Cerebellar nuclear complex (tissue), 1 donor: ENCODE data around the gene GGT6.

ENCODE experiments used
- DNase-seq, 2 experiments: peaks; one replicate each; lab custom pipeline; 2025; lab: John Stamatoyannopoulos, UW

GGT6 gene

GRCh38 chr17:4520060-4520893, 40.1 kb downstream of the GGT6 start:
- no peak for DNase-seq

DNA sequence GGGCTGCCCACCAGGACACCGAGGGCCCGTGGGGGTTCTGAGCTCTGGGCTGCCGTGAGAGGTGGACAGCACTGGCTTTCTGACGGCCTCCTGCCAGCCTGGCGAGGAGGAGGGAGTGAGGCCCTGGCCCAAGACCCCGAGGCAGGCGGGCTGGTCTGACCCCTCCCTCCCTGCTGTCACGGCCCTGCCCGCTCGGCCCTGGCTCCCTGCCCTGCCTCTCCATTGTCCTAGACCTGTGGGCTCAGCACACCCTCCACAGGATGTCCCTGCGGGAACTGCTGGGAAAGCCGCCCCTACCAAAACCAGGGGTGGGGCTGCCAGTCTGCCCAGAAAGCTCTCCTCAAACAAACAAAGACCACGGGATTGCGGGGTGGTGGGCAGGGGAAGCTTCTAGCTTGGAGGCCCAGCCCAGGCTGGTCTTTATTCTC, 41.0 kb downstream of the GGT6 start:
- DNase-seq: no peak

GRCh38 chr17:4518901-4519300, 41.5 kb downstream of the GGT6 start:
- no peak for DNase-seq

DNA sequence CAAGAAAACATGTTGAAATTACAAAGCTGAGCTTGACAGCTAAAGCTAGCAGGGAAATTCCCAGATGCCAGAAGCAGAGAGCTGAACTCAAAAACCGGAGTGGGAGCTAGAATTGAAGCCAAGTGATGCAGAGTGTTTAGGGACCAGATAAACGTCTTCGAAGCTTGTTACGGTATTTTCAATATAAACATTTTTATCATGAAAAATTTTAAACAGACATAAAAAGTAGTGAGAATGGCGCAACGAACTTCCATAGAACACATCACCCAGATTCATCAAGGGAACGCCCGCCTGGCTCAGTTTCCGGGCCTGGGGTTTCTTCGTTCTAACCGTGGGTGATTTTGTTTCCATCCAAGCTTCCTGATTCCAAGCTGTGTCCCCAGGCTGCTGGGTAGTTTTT, 43.6 kb downstream of the GGT6 start:
- no peak for DNase-seq

GRCh38 chr17:4515501-4515900, 44.9 kb downstream of the GGT6 start:
- no peak for DNase-seq

GRCh38 chr17:4514779-4515178, 45.6 kb downstream of the GGT6 start:
- DNase-seq: no peak

- no peak for DNase-seq
These were observed 46.2 kb downstream of the GGT6 start for GRCh38 chr17:4514206-4514605.

- DNase-seq: no peak
These were observed 47.0 kb downstream of the GGT6 start for GRCh38 chr17:4513113-4514032.

DNA sequence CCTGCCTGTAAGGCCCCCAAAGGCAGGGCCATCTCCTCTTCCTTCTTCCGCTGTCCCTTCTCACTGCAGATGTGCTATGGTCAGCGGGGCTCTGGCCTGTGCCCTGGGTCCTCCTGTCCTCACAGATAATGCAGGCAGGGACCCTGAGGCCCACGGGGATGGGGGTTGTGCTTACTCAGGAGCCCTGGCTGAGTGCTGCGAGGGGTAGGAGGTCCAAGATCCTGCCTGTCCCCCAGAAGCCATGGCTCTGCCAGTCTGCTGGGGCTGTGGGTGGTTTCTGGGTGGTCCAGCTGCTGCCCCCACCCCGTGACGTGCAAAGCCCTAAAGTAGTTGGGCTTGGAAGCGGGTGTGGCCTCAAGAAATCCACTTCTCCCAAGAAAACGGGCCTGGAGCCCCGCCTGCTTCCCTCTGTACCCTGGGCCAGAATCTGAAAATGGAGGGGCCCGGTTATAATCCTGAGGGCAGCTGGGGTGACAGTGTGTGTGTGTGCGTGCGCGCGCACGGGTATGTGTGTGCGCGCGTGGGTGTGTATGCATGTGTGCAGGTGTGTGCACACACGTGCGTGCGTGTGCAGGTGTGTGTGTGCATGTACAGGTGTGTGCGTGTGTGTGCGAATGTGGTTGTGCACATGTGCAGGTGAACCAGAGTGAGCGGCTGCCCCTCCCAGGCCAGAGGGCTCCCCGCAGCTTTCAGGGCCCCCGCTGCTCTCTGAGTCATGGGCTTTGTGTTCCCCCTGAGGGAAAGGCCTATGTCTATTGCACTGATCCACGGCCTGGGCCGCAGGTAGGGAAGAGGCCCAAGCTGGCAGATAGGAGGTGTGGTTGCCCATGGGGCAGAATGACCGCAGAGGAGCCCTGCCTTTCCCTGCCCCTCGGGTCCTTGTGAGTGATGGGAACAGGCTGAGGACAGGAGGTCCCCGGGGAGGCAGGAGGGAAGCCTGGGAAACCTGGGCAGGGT, 47.9 kb downstream of the GGT6 start:
- no peak for DNase-seq

DNA sequence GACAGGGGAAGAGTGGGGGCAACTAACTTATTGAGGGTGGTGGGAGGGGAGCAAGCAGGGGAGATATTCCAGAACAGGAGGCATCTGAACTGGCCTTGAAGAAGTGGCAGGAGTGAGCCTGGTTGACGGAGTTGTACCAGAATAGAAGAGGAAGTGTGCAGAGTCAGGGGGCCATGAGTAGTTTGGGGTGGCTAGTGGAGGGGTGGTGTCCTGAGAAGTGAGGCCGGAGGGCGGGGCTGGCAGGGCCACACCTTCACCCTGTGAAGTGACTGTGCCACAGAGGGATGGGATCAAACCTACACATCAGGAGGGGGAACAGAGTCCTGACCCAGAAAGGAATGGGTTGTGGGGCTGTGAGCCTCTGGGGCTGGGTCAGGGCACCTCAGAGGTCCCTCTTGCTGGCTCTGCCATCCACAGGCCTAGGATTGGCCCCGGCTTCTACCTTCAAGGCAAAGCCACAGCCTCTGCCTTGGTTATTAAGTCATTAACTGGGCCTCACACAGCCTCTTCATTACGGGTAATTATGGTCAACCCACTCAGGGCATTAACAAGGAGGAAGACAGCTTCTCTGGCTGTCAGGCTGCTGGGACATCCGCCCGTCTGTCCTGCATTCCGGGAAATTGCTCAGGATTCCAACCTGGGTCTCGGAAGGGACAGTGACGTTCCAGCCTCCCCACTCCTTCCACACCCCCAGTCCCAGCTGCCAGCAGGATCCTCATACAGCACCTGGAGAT, 49.0 kb downstream of the GGT6 start:
- DNase-seq: no peak

DNA sequence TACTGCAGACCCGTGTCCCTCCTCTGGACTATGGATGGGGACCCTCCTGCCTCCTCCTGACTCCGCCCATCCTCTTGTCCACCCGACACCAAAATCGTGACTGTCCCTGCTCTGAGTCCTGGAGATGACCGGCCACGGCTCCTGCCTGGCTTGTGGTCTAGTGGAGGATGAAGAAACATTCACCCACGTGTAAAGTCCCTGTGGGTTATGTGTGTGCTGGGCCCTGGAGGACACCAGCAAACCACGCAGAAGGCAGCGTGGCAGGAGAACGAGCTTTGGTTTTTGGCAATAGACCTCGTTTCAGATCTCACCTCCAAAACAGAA, 49.8 kb downstream of the GGT6 start:
- DNase-seq: no peak

GRCh38 chr17:4509923-4510617, 50.3 kb downstream of the GGT6 start:
- no peak for DNase-seq

GRCh38 chr17:4509401-4509800, 51.0 kb downstream of the GGT6 start:
- DNase-seq: no peak

DNA sequence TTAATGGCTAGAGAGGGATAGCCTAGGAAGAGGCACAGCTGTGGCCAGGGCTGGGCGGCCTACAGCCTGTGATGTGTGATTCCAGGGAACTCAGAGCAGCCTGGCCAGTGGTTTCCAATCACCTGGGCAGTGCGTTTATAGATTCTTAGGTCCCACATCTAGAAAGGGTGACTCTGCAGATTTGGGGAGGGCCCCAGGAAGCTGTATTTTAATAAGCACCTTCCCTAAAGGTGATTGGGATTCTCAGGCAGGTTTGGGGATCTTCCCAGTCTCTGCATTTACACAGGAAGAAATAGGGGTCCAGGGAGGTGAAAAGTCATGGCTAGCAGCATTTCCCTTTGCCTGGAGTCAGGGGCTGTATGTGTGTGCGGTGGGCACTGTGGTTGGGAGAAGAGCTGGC, 52.2 kb downstream of the GGT6 start:
- no peak for DNase-seq

DNA sequence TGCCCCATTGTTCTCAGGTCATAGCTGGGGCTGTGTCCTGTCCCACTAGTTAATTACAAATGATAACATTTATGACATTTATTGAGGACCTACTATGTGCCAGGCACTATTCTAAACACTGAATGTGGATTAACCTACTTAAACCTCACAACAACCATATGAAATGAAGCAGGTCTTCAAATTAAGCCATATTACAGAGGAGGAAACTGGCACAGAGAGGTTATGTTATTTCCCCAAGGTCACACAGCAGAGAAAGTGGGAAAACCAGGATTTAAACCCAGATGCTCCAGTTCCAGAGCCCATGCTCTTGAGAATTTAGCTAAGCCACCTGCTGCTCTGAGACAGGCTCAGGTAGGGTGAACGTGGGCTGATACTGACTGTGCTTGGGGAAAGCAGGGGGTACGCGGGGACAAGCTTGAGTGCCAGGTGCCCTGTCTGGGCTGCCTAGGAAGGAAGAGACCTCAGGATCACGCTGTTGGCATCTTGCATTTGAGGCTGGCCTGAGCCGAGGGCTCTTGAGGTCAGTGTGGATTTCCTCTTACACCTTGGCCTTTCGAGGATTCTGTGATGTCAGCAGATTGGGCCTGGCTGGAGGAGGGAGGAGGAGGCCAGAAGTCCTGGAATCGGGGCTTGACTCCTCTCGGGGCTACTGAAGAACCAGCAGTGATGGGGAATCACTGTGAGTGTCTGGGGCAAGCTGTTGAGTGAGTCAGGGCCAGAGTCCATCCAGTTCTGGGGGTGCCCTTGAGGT, 52.8 kb downstream of the GGT6 start:
- no peak for DNase-seq
